ENCODE measurements around the gene AGAP1. TPM values are rescaled to one million over a fixed set of nuclear protein-coding genes. Genes with fewer than 3 reads are reported as not detected.

AGAP1 gene
- total and polyA plus RNA-seq, 11 donors: 5.9 to 21.6 (median 18.9) TPM

DNA sequence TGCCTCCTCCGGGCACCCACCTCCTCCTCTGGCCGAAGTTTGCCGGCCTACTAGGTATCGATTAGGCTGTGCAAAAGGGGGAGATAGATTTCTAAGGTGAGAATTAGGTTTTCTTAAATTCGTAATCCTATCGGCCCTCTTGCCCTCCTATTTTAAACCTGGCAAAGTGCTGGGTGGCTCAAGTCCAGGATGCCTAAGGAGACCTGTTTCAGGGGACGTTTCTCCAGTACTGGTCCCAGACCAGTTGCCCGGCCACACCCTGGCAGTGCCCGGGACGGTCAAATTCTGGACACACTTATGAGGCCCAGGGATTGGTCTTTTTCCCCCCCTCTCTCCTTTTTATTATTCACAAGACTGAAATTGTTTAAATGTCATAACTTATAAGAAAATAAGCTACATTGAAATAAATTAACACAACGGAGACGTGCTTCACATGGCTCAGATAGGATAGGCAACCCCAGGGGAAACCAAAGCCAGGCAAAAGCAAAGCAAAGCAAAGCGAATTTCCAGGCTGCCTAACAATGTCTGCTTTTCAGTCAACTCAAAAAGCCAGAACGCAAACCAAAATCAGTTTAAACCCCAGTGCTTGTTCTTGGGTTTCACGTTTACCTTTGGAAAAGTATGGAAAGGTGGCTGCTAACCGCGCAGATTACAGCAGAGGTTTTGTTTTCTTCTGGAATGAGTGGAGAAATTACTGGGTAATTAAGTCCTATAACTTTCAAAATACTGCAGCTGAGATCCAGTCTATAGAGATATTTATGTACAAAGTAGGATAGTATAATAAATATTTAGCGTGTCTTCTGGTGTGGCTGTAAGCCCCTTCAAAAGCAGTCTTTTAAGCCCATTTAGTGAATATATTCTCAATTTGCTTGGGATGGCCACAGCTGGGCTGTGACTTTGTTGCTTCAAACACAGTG is 671.3 kb downstream of the AGAP1 start:
- 19 to 30% (median 26%) methylated on average over 18 of the region's 18 CpGs for WGBS, 4 donors
- intact Hi-C loops (cut with DNase I): loop anchor here in 2 of 10 donors (5.0 kb wide), 2 partner anchors 373 to 388 kb away; no protein-coding TSS in a partner anchor
- Histone ChIP-seq H3K4me1 (peaks cover 18 to 62% (median 39%) of the 10 kb centered on the region in 12 donors), H3K4me3 (peak overlapping the region in 9 of 12 donors; percentile 14 to 56 (median 47)), H3K9me3 (no peaks in the 10 kb centered on the region), H3K27ac (no peak overlapping the region), H3K27me3 (peaks cover 62 to 100% (median 99%) of the 10 kb centered on the region in 9 donors), H3K36me3 (no peaks in the 10 kb centered on the region)
- no peak for ATAC-seq
- no peak for DNase-seq
- no peak for TF ChIP-seq POLR2A (IDR thresholded peaks at IDR 0.05)
- TF ChIP-seq, protein P1, sequence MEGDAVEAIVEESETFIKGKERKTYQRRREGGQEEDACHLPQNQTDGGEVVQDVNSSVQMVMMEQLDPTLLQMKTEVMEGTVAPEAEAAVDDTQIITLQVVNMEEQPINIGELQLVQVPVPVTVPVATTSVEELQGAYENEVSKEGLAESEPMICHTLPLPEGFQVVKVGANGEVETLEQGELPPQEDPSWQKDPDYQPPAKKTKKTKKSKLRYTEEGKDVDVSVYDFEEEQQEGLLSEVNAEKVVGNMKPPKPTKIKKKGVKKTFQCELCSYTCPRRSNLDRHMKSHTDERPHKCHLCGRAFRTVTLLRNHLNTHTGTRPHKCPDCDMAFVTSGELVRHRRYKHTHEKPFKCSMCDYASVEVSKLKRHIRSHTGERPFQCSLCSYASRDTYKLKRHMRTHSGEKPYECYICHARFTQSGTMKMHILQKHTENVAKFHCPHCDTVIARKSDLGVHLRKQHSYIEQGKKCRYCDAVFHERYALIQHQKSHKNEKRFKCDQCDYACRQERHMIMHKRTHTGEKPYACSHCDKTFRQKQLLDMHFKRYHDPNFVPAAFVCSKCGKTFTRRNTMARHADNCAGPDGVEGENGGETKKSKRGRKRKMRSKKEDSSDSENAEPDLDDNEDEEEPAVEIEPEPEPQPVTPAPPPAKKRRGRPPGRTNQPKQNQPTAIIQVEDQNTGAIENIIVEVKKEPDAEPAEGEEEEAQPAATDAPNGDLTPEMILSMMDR (IDR thresholded peaks at IDR 0.05): no peak

DNA sequence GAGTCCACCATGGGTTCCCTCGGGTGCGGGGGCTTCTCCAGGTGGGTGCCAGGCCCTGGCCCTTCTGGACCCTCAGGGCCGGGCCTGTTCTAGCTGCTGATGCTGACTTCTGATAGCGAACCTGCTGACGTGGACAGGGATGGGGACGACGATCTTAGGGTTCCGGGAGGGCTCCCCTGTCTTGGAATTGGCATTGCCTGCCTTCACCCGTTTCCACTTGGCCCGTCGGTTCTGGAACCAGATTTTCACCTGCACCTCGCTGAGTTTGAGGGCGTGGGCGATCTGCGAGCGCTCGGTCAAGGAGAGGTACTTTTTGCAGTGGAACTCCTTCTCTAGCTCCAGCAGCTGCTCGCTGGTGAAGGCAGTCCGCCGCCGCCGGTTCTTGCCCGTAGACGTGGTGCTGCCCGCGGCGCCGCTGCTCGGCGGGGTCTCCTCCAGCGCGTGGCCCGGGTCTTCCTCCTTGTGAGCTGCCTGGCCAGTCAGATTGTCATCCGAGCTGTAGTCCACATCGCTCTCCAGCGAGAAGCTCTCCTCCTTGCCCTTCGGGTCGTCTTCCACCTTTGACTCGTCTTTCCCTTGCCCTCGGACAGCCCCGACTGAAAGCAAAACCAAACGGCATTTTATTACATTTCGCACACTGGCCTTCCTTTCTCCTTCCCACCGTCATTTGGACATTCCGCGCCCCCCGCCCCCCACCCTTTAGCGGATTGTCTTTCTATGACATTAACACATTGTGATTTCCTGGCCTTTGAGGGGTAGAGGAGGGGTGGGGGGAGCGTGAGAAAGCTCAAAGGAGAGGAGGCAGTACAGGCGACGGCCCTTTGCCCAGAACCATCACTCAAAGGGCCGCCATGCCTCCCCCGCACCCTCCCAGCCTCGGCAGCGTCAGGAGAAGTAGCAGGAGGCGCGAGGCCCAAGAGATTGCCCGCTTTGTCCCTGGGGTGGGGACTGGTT is 672.3 kb downstream of the AGAP1 start:
- no peak for ATAC-seq
- TF ChIP-seq, protein P1 (IDR thresholded peaks at IDR 0.05): no peak
- no peak for TF ChIP-seq POLR2A (IDR thresholded peaks at IDR 0.05)
- no peak for DNase-seq
- Histone ChIP-seq H3K27ac (no peak overlapping the region), H3K4me3 (peak overlapping the region in 8 of 12 donors; percentile 9 to 49 (median 36)), H3K9me3 (no peaks in the 10 kb centered on the region), H3K27me3 (peaks cover 70 to 100% (median 100%) of the 10 kb centered on the region in 9 donors), H3K4me1 (peaks cover 18 to 62% (median 39%) of the 10 kb centered on the region in 12 donors), H3K36me3 (no peaks in the 10 kb centered on the region)
- 6 to 8% (median 6%) methylated on average over 37 to 58 of the region's 58 CpGs for WGBS, 4 donors
- intact Hi-C loops (cut with DNase I): loop anchor here in 2 of 10 donors (5.0 kb wide), 2 partner anchors 374 to 389 kb away; no protein-coding TSS in a partner anchor

DNA sequence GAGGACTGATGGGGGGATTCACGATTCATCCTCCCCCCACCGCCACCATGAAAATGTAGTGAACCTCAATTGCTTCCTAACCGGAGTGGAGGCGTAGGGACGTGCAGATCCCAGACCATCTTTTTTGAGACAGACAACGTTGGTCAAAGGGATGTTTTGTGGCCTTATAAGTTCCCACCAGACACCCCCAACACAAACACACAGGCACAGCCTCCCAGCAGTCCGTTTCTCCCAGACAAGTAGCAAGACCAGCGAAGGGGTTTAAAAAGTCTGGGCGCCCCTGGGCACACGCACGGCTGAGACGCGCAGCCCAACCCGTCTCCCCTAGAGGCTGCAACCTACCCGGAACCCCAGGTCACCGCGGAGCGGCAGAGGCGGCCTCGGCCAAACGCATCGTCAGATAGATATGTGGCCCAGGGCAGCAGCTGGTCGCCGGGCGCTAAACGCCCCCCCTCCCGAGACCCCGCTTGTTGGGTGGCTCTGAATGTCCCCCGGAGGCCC is 673.0 kb downstream of the AGAP1 start:
- H3K4me3 ChIP-seq: peak overlapping the region; percentile 16 to 49 (median 40)
- 2 to 7% (median 4%) methylated on average over 6 to 29 of the region's 29 CpGs for WGBS, 4 donors
- H3K27ac ChIP-seq: no peak overlapping the region
- peaks cover 18 to 69% (median 41%) of the 10 kb centered on the region in 12 donors for H3K4me1 ChIP-seq
- ATAC-seq (no peak), DNase-seq (no peak)
- no peaks in the 10 kb centered on the region for H3K9me3 ChIP-seq
- peaks cover 73 to 100% (median 99%) of the 10 kb centered on the region in 9 donors for H3K27me3 ChIP-seq
- no peak for TF ChIP-seq POLR2A (IDR thresholded peaks at IDR 0.05)
- TF ChIP-seq, protein P1 (IDR thresholded peaks at IDR 0.05): no peak
- intact Hi-C loops (cut with DNase I): loop anchor here in 2 of 10 donors (5.0 kb wide), 2 partner anchors 375 to 390 kb away; no protein-coding TSS in a partner anchor
- no peaks in the 10 kb centered on the region for H3K36me3 ChIP-seq

All from heart left ventricle (tissue), 16 donors.